Fibroblast of villous mesenchyme (primary cell): ENCODE data around the gene JUND. TPM values are rescaled to one million over a fixed set of nuclear protein-coding genes. Genes with fewer than 3 reads are reported as not detected.

Source experiments
- DNase-seq: peaks from one replicate; pipeline ENCODE4 v3.0.0-alpha.2; 2010; ENCODE audit warnings: low read depth
- H3K4me3 ChIP-seq: 2 replicates; pipeline ENCODE4 v1.5.1; 2011; ENCODE audit warnings: low read depth, mild to moderate bottlenecking, low read length
- total RNA-seq: library from RNA; depleted of rRNA; stranded (reverse); fragments of >200 nt; gene quantifications from 2 replicates; pipeline ENCODE4 v1.2.3, GENCODE V29; 2012
- TF ChIP-seq, protein P1 (sequence below): IDR thresholded peaks from 2 replicates; pipeline ENCODE4 v1.5.1; 2012; ENCODE audit warnings: low read depth, mild to moderate bottlenecking, low read length; ENCODE audit not compliant: insufficient read depth

The JUND gene
- total RNA-seq, 1 donor, result 111 TPM

GRCh38 chr19:18289471-18290301 lies 8.3 kb upstream of the JUND start:
- no peak for DNase-seq
- H3K4me3 ChIP-seq, result no peak overlapping the region
- TF ChIP-seq, protein P1, sequence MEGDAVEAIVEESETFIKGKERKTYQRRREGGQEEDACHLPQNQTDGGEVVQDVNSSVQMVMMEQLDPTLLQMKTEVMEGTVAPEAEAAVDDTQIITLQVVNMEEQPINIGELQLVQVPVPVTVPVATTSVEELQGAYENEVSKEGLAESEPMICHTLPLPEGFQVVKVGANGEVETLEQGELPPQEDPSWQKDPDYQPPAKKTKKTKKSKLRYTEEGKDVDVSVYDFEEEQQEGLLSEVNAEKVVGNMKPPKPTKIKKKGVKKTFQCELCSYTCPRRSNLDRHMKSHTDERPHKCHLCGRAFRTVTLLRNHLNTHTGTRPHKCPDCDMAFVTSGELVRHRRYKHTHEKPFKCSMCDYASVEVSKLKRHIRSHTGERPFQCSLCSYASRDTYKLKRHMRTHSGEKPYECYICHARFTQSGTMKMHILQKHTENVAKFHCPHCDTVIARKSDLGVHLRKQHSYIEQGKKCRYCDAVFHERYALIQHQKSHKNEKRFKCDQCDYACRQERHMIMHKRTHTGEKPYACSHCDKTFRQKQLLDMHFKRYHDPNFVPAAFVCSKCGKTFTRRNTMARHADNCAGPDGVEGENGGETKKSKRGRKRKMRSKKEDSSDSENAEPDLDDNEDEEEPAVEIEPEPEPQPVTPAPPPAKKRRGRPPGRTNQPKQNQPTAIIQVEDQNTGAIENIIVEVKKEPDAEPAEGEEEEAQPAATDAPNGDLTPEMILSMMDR, result no peak

GRCh38 chr19:18287836-18288772 lies 6.7 kb upstream of the JUND start:
- no peak for DNase-seq
- H3K4me3 ChIP-seq, result no peak overlapping the region
- TF ChIP-seq, protein P1, result no peak

DNA sequence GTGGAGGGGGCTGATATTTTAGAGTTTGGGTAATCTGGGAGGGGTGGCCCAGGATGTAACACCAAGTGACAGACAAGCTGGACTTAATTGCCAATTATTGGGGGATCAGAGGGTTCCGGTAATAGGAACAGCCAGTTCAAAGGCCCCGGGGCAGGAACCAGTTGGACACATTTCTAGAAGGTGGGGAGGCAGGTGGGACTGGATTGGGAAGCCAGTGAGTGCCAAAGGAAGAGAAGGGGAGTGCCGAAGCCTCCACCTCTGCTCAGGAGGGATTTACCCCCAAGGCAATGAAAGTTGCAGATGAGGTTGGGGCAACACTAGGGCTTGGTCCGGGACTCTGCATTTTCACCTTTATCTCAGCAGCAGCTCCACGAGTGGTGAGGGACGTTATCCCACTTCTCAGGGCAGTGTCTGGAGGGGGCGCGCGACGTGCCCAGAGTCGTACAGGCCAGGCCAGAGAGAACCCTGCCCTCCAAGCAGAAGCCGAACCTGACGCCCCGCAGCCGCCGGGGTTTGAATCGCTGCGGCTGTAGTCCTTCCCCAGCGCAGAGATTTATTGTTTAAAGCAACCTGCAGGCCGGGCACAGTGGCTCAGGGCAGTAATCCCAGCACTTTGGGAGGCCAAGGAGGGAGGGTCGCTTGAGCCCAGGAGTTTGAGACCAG lies 5.7 kb upstream of the JUND start:
- no peak for DNase-seq
- TF ChIP-seq, protein P1, result no peak
- no peak overlapping the region for H3K4me3 ChIP-seq

DNA sequence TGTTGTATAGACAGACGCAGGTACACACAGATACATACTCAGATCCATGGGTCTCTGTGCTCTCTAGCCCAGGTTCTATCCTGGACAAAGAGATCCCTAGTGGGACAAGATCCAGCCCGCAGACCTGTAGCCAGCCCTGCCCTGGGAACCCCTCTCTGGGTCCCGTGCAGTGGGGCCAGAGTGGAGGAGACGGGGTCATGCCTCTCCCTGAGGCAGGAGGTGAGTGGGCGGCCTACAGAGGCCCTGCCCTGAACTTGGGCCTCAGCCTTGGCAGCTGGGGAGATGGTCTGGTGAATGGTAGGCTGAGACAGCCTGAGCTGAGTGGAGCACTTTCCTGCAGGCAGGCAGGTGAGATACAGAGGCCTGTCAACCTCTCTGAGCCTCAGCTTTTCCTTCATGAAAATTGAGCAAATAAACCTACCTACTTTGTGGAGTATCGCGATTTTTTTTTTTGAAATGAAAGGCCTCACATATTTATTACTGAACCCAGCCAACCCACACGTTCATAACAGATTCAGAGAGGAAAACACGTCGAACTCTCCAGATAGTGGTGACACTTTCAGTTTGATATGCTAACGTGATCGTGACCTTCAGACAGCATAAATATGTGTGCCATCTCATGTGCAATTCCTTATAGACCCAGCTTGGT lies 3.4 kb upstream of the JUND start:
- TF ChIP-seq, protein P1, result no peak
- no peak overlapping the region for H3K4me3 ChIP-seq
- no peak for DNase-seq

DNA sequence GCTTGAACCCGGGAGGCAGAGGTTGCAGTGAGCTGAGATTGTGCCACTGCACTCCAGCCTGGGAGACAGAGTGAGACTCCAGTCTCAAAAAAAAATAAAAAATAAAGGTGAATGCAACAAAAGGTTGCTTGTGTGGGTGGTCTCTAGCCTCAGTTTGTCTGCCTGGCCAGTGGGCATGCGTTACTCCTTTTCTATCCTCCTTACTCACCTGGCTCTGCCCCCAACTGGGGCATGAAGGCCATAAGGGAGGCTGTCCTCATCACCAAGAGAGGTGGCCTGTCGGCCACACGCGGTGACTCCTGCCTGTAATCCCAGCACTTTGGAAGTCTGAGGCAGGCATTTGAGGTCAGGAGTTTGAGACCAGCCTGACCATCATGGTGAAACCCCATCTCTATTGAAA lies 1.9 kb upstream of the JUND start:
- no peak overlapping the region for H3K4me3 ChIP-seq
- TF ChIP-seq, protein P1, result no peak
- no peak for DNase-seq

- TF ChIP-seq, protein P1, result no peak
- no peak for DNase-seq
- H3K4me3 ChIP-seq, result peak overlapping the region; percentile 56
Observed at GRCh38 chr19:18282788-18283141, 1.3 kb upstream of the JUND start.
